Neural cell (in vitro differentiated cells): ENCODE data around the gene GARIN3.

ENCODE experiments used
- EP300 ChIP-seq: fragments of 450-650 bp; conservative IDR thresholded peaks from 2 replicates; pipeline ENCODE4 v1.6.1; 2014; ENCODE audit warnings: antibody characterized with exemption, mild to moderate bottlenecking, moderate library complexity; ENCODE audit not compliant: poor library complexity, severe bottlenecking
- EZH2 ChIP-seq: fragments of 200-600, 300-800 bp; shearing (Covaris generic), sonication (generic); IDR thresholded peaks from 2 replicates; pipeline ENCODE4 v1.6.1; 2014; ENCODE audit warnings: antibody characterized with exemption, low read length, borderline replicate concordance, mild to moderate bottlenecking; ENCODE audit not compliant: insufficient read depth, poor library complexity, severe bottlenecking
- MXI1 ChIP-seq: fragments of 450-650 bp; conservative IDR thresholded peaks from 2 replicates; pipeline ENCODE4 v1.6.1; 2014; ENCODE audit warnings: antibody characterized with exemption, mild to moderate bottlenecking; ENCODE audit not compliant: poor library complexity, severe bottlenecking
- POLR2AphosphoS5 ChIP-seq: IDR thresholded peaks from 2 replicates; pipeline ENCODE4 v1.6.1; 2012
- RAD21 ChIP-seq: fragments of 450-650 bp; conservative IDR thresholded peaks from 2 replicates; pipeline ENCODE4 v1.6.1; 2014; ENCODE audit warnings: antibody characterized with exemption, mild to moderate bottlenecking, moderate library complexity
- TF ChIP-seq, protein P1 (sequence below): fragments of 450-650 bp; IDR thresholded peaks from 2 replicates; pipeline ENCODE4 v1.5.1; 2014; ENCODE audit warnings: antibody characterized with exemption, mild to moderate bottlenecking, moderate library complexity; ENCODE audit not compliant: poor library complexity, severe bottlenecking
- TF ChIP-seq, protein P2 (sequence below): IDR thresholded peaks from 2 replicates; pipeline ENCODE4 v1.6.1; 2012; ENCODE audit warnings: borderline replicate concordance

DNA sequence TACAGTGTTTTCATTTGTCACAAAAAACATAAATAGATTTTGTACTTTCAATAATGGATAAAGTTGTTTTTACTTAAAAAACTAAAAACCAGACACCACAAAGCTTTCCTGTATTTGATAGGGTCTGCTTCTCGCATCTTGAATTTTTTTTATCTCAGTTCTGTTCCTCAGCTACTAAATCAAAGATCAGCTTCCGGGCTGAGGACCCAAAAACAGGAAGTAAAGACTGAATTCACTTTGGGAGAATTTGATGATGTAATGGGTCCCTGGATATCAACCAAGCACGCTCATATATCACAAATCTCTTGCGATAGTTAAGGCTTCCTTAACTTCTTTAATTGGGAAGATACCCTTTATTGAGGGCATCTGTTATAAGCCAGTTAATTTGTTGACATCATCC is 38.7 kb upstream of the GARIN3 start:
- TF ChIP-seq, protein P1, sequence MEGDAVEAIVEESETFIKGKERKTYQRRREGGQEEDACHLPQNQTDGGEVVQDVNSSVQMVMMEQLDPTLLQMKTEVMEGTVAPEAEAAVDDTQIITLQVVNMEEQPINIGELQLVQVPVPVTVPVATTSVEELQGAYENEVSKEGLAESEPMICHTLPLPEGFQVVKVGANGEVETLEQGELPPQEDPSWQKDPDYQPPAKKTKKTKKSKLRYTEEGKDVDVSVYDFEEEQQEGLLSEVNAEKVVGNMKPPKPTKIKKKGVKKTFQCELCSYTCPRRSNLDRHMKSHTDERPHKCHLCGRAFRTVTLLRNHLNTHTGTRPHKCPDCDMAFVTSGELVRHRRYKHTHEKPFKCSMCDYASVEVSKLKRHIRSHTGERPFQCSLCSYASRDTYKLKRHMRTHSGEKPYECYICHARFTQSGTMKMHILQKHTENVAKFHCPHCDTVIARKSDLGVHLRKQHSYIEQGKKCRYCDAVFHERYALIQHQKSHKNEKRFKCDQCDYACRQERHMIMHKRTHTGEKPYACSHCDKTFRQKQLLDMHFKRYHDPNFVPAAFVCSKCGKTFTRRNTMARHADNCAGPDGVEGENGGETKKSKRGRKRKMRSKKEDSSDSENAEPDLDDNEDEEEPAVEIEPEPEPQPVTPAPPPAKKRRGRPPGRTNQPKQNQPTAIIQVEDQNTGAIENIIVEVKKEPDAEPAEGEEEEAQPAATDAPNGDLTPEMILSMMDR, result no peak
- TF ChIP-seq EZH2, result no peak
- no peak for TF ChIP-seq MXI1
- no peak for TF ChIP-seq POLR2AphosphoS5
- TF ChIP-seq RAD21, result no peak
- TF ChIP-seq EP300, result no peak
- TF ChIP-seq, protein P2, sequence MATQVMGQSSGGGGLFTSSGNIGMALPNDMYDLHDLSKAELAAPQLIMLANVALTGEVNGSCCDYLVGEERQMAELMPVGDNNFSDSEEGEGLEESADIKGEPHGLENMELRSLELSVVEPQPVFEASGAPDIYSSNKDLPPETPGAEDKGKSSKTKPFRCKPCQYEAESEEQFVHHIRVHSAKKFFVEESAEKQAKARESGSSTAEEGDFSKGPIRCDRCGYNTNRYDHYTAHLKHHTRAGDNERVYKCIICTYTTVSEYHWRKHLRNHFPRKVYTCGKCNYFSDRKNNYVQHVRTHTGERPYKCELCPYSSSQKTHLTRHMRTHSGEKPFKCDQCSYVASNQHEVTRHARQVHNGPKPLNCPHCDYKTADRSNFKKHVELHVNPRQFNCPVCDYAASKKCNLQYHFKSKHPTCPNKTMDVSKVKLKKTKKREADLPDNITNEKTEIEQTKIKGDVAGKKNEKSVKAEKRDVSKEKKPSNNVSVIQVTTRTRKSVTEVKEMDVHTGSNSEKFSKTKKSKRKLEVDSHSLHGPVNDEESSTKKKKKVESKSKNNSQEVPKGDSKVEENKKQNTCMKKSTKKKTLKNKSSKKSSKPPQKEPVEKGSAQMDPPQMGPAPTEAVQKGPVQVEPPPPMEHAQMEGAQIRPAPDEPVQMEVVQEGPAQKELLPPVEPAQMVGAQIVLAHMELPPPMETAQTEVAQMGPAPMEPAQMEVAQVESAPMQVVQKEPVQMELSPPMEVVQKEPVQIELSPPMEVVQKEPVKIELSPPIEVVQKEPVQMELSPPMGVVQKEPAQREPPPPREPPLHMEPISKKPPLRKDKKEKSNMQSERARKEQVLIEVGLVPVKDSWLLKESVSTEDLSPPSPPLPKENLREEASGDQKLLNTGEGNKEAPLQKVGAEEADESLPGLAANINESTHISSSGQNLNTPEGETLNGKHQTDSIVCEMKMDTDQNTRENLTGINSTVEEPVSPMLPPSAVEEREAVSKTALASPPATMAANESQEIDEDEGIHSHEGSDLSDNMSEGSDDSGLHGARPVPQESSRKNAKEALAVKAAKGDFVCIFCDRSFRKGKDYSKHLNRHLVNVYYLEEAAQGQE, result no peak
